Keratinocyte (primary cell): ENCODE data around the gene IWS1.

Experiments
- EZH2 ChIP-seq: IDR thresholded peaks from one replicate; pipeline ENCODE4 v1.6.1; 2012; ENCODE audit warnings: inconsistent platforms, mild to moderate bottlenecking, low read length, moderate library complexity
- TF ChIP-seq, protein P1 (sequence below), 3 experiments: IDR thresholded peaks in 1 of 3; conservative IDR thresholded peaks in 1 of 3; optimal IDR thresholded peaks in 1 of 3; 2 replicates in 2 of 3; 3 replicates in 1 of 3; pipeline versions ENCODE3 to v1.5.1; 2011; ENCODE audit warnings: low read length in 3 of 3, mild to moderate bottlenecking in 3 of 3, moderate library complexity in 2 of 3, control low read depth in 1 of 3, inconsistent platforms in 1 of 3; ENCODE audit not compliant: insufficient read depth in 2 of 3; ENCODE audit errors: extremely low read depth in 1 of 3

- TF ChIP-seq, protein P1, sequence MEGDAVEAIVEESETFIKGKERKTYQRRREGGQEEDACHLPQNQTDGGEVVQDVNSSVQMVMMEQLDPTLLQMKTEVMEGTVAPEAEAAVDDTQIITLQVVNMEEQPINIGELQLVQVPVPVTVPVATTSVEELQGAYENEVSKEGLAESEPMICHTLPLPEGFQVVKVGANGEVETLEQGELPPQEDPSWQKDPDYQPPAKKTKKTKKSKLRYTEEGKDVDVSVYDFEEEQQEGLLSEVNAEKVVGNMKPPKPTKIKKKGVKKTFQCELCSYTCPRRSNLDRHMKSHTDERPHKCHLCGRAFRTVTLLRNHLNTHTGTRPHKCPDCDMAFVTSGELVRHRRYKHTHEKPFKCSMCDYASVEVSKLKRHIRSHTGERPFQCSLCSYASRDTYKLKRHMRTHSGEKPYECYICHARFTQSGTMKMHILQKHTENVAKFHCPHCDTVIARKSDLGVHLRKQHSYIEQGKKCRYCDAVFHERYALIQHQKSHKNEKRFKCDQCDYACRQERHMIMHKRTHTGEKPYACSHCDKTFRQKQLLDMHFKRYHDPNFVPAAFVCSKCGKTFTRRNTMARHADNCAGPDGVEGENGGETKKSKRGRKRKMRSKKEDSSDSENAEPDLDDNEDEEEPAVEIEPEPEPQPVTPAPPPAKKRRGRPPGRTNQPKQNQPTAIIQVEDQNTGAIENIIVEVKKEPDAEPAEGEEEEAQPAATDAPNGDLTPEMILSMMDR (optimal IDR thresholded peaks at IDR 0.05 in 1 of 3, IDR thresholded peaks at IDR 0.05 in 1 of 3, conservative IDR thresholded peaks at IDR 0.05 in 1 of 3; ENCODE audit: extremely low read depth in 1 of 3, insufficient read depth in 2 of 3, low read length in 3 of 3) = no peak
- no peak for TF ChIP-seq EZH2
Observed at GRCh38 chr2:127545796-127546195, 19.5 kb upstream of the IWS1 start.
